ENCODE measurements around the gene EPHA8. TPM values are rescaled to one million over a fixed set of nuclear protein-coding genes. Genes with fewer than 3 reads are reported as not detected.

The EPHA8 gene
- total and polyA plus RNA-seq, 9 of the 15 experiments (the other 6 are each of a cell fraction or from before 2014, with no cell fraction given) = not detected

GRCh38 chr1:22613572-22613918 lies 50.3 kb downstream of the EPHA8 start:
- BruUV-seq (replicated peaks) = no TSS peak
- in situ Hi-C loops (cut with MboI) (no loop called here), intact Hi-C loops (cut with micrococcal nuclease) (no loop called here)
- Histone ChIP-seq H4K20me1 (replicated peaks; ENCODE audit: control insufficient read depth, insufficient read depth, low read length) (peaks cover 21% of the 10 kb centered on the region), H3K27me3 (ENCODE audit: control insufficient read depth in 2 of 2, insufficient read depth in 2 of 2, low read length in 2 of 2) (peaks cover 16 to 41% of the 10 kb centered on the region in 2 experiments; a peak in 4 of 5 replicates), H3K9ac (ENCODE audit: insufficient read depth in 1 of 2, low read depth in 2 of 2, low read length in 2 of 2) (no peak overlapping the region), H3K27ac (ENCODE audit: extremely low read depth, low read depth, low read length) (no peak overlapping the region), H3K4me3 (no peak overlapping the region), H3K79me2 (ENCODE audit: control insufficient read depth, insufficient read depth, low read length) (no peaks in the 10 kb centered on the region), H2AFZ (ENCODE audit: low read depth, low read length) (no peak overlapping the region), H3K9me1 (ENCODE audit: control insufficient read depth, insufficient read depth, low read length) (no peaks in the 10 kb centered on the region), H3K36me3 (ENCODE audit: control insufficient read depth, insufficient read depth, low read length) (no peaks in the 10 kb centered on the region), H3K4me2 (ENCODE audit: insufficient read depth, low read length) (no peak overlapping the region), H3K4me1 (replicated peaks in 1 of 2; ENCODE audit: control insufficient read depth in 2 of 2, insufficient read depth in 2 of 2, low read length in 2 of 2) (peaks cover 0 to 7% of the 10 kb centered on the region in 2 experiments; a peak in 2 of 5 replicates), H3K9me3 (replicated peaks; ENCODE audit: control insufficient read depth, insufficient read depth, low read depth, low read length) (no peaks in the 10 kb centered on the region)
- DNase-seq (ENCODE audit: extremely low read depth in 1 of 4, low spot score in 3 of 4) (no peak), ATAC-seq (no peak), FAIRE-seq (no peak)
- CTCF ChIA-PET (ENCODE audit: low intra/inter-chr PET ratio) = interaction anchor here (0.6 kb wide), 1 partner anchor 300 kb away, joined by 5 read pairs; no protein-coding TSS in a partner anchor
- WGBS (ENCODE audit: insufficient coverage, low coverage, missing lambda C conversion rate) = 0% methylated on average over 5 of the region's 5 CpGs
- POLR2A ChIA-PET = interaction anchor here (0.6 kb wide), 1 partner anchor 22 kb away, joined by 3 read pairs; no protein-coding TSS in a partner anchor
- TF ChIP-seq RBM25 (IDR thresholded peaks at IDR 0.05; ENCODE audit: low read depth, low read length, severe bottlenecking) = peak; percentile 69
- no peak for TF ChIP-seq NR1H2 (CRISPR knock-in tag; IDR thresholded peaks at IDR 0.05)
- 0 out of 2 replicates have a peak, but pooled peaks have one; percentile 18 for TF ChIP-seq ADNP (tag; IDR thresholded peaks at IDR 0.05)

DNA sequence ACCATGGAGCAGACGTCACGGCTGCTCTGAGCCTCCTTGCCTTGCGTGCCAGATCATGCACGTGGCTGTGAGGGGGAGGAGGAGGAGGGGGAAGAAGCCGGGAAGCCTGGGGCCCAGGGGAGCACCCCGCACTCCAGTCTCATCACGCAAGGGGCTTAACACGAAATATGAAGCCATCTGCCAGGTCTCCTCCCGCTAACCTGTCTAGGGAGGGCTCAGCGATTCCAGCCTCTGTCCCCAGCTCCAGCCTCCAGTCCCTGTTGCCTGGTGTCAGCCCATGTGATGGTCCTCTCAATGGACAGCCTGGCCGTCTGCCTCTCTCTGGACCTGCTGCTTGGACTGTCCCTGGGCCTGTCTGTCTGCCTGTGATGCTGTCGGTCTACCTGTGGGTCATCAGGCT lies 50.7 kb downstream of the EPHA8 start:
- intact Hi-C loops (cut with micrococcal nuclease) (no loop called here), in situ Hi-C loops (cut with MboI) (no loop called here)
- Histone ChIP-seq H4K20me1 (replicated peaks; ENCODE audit: control insufficient read depth, insufficient read depth, low read length) (peaks cover 21% of the 10 kb centered on the region), H3K9me1 (ENCODE audit: control insufficient read depth, insufficient read depth, low read length) (no peaks in the 10 kb centered on the region), H3K27ac (ENCODE audit: extremely low read depth, low read depth, low read length) (no peak overlapping the region), H3K4me1 (replicated peaks in 1 of 2; ENCODE audit: control insufficient read depth in 2 of 2, insufficient read depth in 2 of 2, low read length in 2 of 2) (peaks cover 0 to 7% of the 10 kb centered on the region in 2 experiments; a peak in 2 of 5 replicates), H3K79me2 (ENCODE audit: control insufficient read depth, insufficient read depth, low read length) (no peaks in the 10 kb centered on the region), H3K4me3 (no peak overlapping the region), H2AFZ (ENCODE audit: low read depth, low read length) (no peak overlapping the region), H3K27me3 (ENCODE audit: control insufficient read depth in 2 of 2, insufficient read depth in 2 of 2, low read length in 2 of 2) (peaks cover 16 to 45% of the 10 kb centered on the region in 2 experiments; a peak in 4 of 5 replicates), H3K36me3 (ENCODE audit: control insufficient read depth, insufficient read depth, low read length) (no peaks in the 10 kb centered on the region), H3K4me2 (ENCODE audit: insufficient read depth, low read length) (no peak overlapping the region), H3K9ac (ENCODE audit: insufficient read depth in 1 of 2, low read depth in 2 of 2, low read length in 2 of 2) (no peak overlapping the region), H3K9me3 (replicated peaks; ENCODE audit: control insufficient read depth, insufficient read depth, low read depth, low read length) (no peaks in the 10 kb centered on the region)
- ATAC-seq (no peak; the same call in 2 of the 3 replicates), FAIRE-seq (no peak), DNase-seq (ENCODE audit: extremely low read depth in 1 of 4, low spot score in 3 of 4) (no peak)
- BruUV-seq (replicated peaks) = no TSS peak
- WGBS (ENCODE audit: insufficient coverage, low coverage, missing lambda C conversion rate) = under 1% methylated on average over 11 of the region's 12 CpGs
- ChIA-PET POLR2A (no interaction called here), CTCF (ENCODE audit: low intra/inter-chr PET ratio) (interaction anchor here (0.6 kb wide), 1 partner anchor 300 kb away, joined by 5 read pairs; no protein-coding TSS in a partner anchor)
- TF ChIP-seq U2AF2 (optimal IDR thresholded peaks at IDR 0.05; ENCODE audit: low read depth, low read length) = no peak
- TF ChIP-seq ZBTB8A (IDR thresholded peaks at IDR 0.05; ENCODE audit: partially characterized antibody) = no peak
- TF ChIP-seq, protein P1, sequence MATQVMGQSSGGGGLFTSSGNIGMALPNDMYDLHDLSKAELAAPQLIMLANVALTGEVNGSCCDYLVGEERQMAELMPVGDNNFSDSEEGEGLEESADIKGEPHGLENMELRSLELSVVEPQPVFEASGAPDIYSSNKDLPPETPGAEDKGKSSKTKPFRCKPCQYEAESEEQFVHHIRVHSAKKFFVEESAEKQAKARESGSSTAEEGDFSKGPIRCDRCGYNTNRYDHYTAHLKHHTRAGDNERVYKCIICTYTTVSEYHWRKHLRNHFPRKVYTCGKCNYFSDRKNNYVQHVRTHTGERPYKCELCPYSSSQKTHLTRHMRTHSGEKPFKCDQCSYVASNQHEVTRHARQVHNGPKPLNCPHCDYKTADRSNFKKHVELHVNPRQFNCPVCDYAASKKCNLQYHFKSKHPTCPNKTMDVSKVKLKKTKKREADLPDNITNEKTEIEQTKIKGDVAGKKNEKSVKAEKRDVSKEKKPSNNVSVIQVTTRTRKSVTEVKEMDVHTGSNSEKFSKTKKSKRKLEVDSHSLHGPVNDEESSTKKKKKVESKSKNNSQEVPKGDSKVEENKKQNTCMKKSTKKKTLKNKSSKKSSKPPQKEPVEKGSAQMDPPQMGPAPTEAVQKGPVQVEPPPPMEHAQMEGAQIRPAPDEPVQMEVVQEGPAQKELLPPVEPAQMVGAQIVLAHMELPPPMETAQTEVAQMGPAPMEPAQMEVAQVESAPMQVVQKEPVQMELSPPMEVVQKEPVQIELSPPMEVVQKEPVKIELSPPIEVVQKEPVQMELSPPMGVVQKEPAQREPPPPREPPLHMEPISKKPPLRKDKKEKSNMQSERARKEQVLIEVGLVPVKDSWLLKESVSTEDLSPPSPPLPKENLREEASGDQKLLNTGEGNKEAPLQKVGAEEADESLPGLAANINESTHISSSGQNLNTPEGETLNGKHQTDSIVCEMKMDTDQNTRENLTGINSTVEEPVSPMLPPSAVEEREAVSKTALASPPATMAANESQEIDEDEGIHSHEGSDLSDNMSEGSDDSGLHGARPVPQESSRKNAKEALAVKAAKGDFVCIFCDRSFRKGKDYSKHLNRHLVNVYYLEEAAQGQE (IDR thresholded peaks at IDR 0.05; ENCODE audit: borderline replicate concordance) = no peak
- TF ChIP-seq, protein P1 (CRISPR knock-in tag; IDR thresholded peaks at IDR 0.05; ENCODE audit: low read depth) = no peak

All from K562 (cell line).